GM12874 (cell line): ENCODE results near the gene RCSD1.

Source experiments
- TF ChIP-seq, protein P1 (sequence below): IDR thresholded peaks from 2 replicates; pipeline ENCODE4 v1.5.1; 2011; ENCODE audit warnings: low read depth, mild to moderate bottlenecking, control low read depth, low read length, moderate library complexity; ENCODE audit not compliant: insufficient read depth

The RCSD1 gene

DNA sequence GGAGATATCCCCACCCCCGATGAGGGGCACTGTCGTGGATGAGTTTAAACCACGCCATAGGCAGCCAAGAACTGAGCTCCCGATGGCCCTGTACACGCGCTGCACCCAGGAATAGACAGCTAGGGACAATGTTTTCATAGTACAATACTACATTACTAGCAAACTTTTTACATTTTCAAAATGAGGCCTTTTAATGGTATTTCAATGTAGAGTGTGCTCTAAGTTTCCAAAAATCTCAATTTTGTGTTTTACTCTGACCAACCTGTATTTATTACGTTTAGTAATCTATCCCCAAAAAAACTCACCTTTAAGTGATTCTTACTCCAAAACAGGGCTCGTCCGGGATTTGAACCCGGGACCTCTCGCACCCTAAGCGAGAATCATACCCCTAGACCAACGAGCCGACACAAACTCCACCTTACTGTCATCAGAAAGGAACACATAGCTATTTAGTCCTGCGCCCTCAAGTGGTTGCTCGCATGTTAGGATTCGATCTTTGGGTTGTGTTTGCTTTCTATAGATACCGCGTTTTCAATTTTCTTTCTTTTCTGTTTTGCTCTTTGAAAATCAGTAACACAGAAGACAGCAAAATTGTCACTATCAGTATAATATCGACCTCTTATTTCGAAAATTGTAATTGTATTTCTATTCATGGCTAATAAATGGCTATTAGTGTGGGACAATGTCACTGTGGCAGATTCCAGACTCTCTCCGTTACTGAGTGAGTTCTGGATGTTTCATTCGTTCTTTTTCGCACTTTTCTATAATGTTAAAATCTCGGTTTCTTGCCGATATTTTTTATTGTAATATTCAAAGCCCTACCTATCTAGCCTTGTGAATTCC lies 85.3 kb downstream of the RCSD1 start:
- TF ChIP-seq, protein P1, sequence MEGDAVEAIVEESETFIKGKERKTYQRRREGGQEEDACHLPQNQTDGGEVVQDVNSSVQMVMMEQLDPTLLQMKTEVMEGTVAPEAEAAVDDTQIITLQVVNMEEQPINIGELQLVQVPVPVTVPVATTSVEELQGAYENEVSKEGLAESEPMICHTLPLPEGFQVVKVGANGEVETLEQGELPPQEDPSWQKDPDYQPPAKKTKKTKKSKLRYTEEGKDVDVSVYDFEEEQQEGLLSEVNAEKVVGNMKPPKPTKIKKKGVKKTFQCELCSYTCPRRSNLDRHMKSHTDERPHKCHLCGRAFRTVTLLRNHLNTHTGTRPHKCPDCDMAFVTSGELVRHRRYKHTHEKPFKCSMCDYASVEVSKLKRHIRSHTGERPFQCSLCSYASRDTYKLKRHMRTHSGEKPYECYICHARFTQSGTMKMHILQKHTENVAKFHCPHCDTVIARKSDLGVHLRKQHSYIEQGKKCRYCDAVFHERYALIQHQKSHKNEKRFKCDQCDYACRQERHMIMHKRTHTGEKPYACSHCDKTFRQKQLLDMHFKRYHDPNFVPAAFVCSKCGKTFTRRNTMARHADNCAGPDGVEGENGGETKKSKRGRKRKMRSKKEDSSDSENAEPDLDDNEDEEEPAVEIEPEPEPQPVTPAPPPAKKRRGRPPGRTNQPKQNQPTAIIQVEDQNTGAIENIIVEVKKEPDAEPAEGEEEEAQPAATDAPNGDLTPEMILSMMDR: peak; percentile 79

GRCh38 chr1:167716000-167716271 lies 85.9 kb downstream of the RCSD1 start:
- TF ChIP-seq, protein P1: no peak

DNA sequence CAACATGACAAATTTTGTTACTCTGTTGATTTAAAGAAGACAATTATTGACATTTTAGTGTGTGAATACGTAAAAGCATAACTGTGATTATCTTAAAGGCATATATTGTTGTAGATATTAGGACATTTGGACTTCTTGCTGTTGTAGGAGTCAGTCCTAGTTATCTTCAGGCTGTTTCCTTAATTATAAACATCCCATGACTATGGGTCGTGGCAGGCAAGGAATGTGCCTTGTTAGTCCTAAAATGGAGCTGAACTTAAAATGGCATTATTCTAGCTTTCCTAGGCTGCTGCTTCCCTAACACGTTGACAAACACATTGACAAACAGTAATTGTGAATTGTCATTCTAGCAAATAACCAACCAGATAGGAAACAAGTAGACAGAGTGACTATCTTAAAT lies 87.3 kb downstream of the RCSD1 start:
- TF ChIP-seq, protein P1: no peak

DNA sequence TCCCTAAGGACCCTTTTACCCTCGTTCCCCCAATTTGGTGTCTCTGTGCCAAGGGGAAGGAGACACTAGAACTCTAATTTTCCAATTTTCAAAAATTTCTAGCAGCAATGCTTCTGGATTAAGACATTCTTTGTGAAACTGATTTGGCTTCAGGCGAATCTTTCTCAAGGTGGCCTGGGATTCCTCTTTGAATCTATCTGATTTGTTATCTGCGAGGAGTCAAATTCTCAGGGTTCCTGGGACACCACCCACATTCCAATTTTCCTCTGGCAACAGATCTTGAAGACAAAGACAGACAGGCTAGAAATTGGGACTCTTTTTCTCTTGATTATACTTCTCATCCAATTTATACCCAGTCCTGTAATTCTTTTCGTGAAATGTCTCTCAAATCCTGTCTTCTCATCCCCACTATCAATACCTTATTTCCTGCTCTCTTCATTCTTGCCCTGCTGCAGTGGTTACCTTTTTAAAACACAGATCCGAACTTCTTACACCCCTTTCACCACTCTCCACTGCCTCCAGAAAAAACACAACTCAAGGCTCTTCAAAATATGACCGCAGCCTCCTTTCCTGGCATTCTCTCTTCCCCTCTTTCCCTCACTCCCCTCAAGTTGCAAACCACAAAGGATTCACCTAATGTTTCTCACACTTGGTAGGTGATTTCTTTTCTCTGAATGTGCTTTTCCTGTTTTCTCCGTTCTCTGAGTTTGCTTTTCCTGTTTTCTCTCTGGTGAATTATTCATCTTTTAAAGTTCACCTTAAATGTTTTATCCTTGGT lies 89.1 kb downstream of the RCSD1 start:
- TF ChIP-seq, protein P1: no peak

- TF ChIP-seq, protein P1: 0 out of 2 replicates have a peak, but pooled peaks have one; percentile 27
Observed at GRCh38 chr1:167720965-167721616, 91.1 kb downstream of the RCSD1 start.

DNA sequence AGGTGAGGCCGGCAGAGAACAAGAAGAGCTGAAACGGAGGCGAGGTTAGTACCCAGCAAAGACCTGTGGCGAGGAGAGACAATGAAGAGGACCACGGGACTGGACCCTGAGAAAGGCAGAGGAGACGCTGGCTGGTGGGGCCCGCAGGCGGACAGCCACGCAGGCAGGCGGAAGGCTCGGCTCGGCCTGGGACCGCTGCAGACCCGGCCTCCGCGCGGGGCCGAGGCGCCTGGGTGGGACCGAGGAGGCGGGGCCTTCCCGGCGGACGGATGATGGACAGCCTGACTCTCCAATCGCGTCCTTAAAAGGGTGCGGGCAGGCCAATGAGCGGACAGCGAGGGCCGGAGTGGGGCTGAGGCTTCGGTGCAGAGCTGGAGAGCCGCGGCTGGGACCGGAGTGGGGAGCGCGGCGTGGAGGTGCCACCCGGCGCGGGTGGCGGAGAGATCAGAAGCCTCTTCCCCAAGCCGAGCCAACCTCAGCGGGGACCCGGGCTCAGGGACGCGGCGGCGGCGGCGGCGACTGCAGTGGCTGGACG lies 91.7 kb downstream of the RCSD1 start, which contains the start of gene MPZL1:
MPZL1 (plus strand) TSS at position 366 of the 535 bp plus-strand sequence. CDS start 170 bp downstream, outside the sequence.
- TF ChIP-seq, protein P1: no peak
